Immature natural killer cell (primary cell): ENCODE measurements around the gene CDX2. TPM values are rescaled to one million over a fixed set of nuclear protein-coding genes. Genes with fewer than 3 reads are reported as not detected.

ENCODE experiments used
- DNase-seq, 3 donors: peaks; one replicate each; pipeline ENCODE4 v3.0.0; 2022; ENCODE audit warnings: mixed read lengths in 1 of 3
- H3K27ac Mint-ChIP-seq, 6 donors: one replicate each; pipeline ENCODE4 v1.8.0; 2020; ENCODE audit warnings: mixed read lengths in 6 of 6, mild to moderate bottlenecking in 5 of 6, inconsistent platforms in 4 of 6, moderate library complexity in 3 of 6
- H3K27me3 Mint-ChIP-seq, 3 donors: one replicate each; pipeline ENCODE4 v1.8.0; 2020 to 2021; ENCODE audit warnings: low read depth in 3 of 3, mild to moderate bottlenecking in 3 of 3, mixed read lengths in 3 of 3, moderate library complexity in 3 of 3, inconsistent platforms in 1 of 3
- H3K36me3 Mint-ChIP-seq, 3 donors: one replicate each; pipeline ENCODE4 v1.8.0; 2020; ENCODE audit warnings: mixed read lengths in 3 of 3, inconsistent platforms in 2 of 3, mild to moderate bottlenecking in 2 of 3
- H3K4me1 Mint-ChIP-seq, 2 donors: one replicate each; pipeline ENCODE4 v1.8.0; 2020; ENCODE audit warnings: inconsistent platforms in 2 of 2, mild to moderate bottlenecking in 2 of 2, mixed read lengths in 2 of 2, moderate library complexity in 1 of 2
- H3K4me3 Mint-ChIP-seq, 5 donors: one replicate each; pipeline ENCODE4 v1.8.0; 2020; ENCODE audit warnings: mild to moderate bottlenecking in 5 of 5, mixed read lengths in 5 of 5, inconsistent platforms in 3 of 5, moderate library complexity in 3 of 5
- H3K9me3 Mint-ChIP-seq, 6 donors: one replicate each; pipeline ENCODE4 v1.8.0; 2020; ENCODE audit warnings: mild to moderate bottlenecking in 6 of 6, mixed read lengths in 6 of 6, inconsistent platforms in 4 of 6, moderate library complexity in 3 of 6
- polyA plus RNA-seq, 3 donors: library from polyadenylated mRNA; unstranded; fragments of 300-500 nt; fragmentation: Illumina TruSeq; gene quantifications; one replicate each; pipeline ENCODE4 v1.2.3, GENCODE V29; 2021

The CDX2 gene
- polyA plus RNA-seq, 3 donors from 2014 or later, result not detected

DNA sequence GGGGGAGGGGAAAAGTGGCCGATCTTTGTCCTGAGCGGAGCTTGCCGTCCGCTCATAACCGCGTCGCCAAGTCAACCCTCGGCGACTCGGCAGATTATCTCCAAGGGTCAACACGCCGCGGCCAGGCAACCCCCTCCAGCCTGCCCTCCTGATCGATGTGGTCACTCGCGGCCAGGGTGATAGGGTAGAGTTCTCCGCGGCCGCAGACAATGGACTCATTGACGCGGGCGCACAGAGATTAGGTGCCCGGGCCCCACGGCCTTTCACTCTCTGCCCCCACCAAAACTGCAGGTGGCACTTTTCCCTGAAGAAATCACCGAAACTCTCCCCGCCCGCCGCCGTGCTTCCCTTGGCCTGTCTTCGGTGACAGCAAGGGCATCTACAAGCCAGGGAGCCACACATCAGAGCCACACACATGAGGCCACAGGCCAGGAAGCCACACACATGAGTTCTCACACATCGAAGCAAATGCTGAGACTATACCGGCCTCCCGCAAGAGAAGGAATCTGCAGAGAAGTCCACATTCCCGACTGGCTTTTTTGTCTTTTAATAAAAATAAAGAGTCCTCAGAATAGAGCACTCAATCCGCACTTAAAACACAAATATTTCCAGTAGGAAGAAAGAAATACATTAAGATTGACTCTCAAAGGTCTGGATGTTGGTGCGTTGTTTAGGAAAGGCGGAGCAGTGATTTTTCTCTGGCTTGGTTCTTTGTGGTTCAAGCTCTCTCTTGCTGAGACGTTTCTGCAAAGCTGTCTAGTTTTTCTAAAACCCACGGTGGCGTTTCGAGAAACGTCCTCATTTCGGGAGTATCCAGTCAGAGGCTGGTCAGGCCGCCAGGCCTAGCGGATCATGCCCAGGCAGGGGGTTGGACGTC lies 50.8 kb downstream of the CDX2 start:
- Mint-ChIP-seq H3K4me1 (peaks cover 20 to 29% of the 10 kb centered on the region in 2 donors), H3K27me3 (peaks cover 23 to 30% (median 28%) of the 10 kb centered on the region in 3 donors), H3K9me3 (no peaks in the 10 kb centered on the region), H3K36me3 (no peaks in the 10 kb centered on the region), H3K4me3 (peak overlapping the region in 3 of 5 donors; percentile 29 to 41 (median 38)), H3K27ac (no peak overlapping the region)
- DNase-seq, result no peak

DNA sequence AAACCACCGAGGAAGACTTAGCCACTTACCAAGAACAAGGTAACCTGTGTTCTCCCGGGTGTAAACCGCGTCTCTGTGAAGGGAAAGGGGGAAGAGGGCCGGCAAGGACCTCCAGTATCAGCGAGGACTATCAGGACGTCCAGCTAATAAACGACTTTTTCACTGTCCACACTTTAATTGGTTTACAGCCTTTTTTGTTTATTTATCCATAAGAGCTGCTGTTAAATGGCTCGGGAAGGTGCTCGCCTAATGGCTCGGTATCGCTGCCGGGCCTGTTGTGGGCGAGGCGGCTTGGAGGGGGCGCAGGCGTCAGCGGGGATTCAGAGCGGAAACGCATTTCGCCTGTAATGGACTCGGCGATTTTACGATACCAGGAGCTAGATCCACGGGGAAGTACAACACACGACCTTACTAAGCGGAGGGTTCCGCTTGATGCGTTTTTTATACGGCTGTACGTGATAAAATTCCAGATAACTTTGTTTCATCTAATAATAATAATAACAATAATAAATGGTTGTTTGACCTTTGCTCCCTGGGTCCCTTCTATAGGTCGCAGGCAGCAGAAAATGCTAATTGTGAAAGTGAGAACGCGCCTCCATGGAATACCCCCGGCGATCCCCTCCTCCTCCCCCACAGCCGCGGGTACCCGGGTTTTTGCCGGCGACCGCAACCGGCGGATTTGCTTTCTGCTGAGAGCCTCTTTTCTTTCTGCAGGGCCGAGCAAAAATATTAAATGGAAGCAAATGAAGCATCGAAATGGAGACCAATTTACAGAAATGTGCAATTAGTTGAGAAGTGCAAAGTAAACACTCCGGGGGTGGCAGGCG lies 51.8 kb downstream of the CDX2 start:
- Mint-ChIP-seq H3K9me3 (no peaks in the 10 kb centered on the region), H3K4me3 (peak overlapping the region; percentile 40 to 70 (median 59)), H3K4me1 (peaks cover 20 to 29% of the 10 kb centered on the region in 2 donors), H3K36me3 (no peaks in the 10 kb centered on the region), H3K27me3 (peaks cover 17 to 21% (median 20%) of the 10 kb centered on the region in 3 donors), H3K27ac (no peak overlapping the region)
- no peak for DNase-seq

DNA sequence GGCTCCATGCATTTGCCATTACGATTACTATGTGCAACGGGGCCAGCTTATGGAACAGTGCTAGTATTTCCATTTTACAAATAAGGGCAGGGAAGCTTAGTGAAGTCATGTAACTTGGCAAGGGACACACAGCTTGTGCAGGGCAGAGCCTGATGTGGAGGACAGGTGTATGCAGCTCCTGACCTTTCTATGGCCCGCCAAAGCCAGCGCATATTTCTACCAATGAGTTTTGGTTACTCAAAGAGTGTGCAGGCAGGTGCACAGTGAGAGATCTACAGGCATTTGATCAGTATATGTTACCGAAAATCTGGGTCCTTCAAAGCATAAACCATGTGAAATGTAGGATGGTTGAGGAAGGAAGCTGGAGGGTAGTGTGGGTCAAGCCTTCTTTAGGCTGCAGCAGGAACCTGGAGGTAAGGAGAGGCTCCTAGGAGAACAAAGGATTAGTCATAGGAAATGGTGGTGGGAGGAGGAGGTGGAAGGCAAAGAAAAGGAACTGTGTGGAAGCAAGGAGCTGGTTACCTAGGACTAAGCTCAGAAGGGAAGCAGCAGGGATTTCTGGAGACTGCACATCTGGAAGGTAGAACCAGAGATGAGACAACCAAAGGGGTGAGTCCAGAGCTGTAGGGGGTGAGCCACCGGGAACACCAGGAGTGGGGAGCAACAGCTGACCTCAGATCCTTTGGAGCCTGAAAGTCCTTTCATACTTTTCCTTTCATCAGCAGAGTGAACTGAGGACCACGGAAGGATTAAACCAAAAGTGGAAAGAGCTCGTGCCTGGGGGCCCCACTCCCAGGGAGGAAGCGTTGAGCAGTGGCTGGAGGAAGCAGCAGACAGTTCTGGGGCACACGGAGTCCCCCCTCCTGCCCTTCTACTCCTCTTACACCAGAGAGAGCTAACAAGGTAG lies 53.6 kb downstream of the CDX2 start:
- Mint-ChIP-seq H3K27ac (no peak overlapping the region), H3K4me1 (peaks cover 15 to 24% of the 10 kb centered on the region in 2 donors), H3K9me3 (no peaks in the 10 kb centered on the region), H3K4me3 (no peak overlapping the region), H3K36me3 (no peaks in the 10 kb centered on the region), H3K27me3 (peaks cover 15 to 19% (median 18%) of the 10 kb centered on the region in 3 donors)
- DNase-seq, result no peak

DNA sequence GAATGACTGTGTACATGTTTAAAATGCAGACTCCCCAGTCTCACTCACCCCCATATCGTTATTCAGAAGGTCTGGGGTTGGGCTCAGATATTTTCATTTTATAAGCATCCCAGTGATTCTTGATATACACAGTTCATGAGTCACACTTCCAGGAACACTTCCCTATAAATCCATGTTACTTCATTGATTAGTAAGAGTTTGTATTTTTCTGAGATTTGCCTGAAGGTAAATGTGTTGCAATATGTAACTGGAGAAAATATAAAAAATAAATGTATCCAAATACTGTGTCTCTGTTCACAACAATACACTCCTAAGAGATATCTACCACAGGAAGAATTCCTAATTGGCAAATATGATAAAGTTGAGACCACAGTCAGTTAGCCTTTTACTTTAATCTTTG lies 56.0 kb downstream of the CDX2 start:
- Mint-ChIP-seq H3K9me3 (no peaks in the 10 kb centered on the region), H3K27me3 (peaks cover 2 to 13% (median 13%) of the 10 kb centered on the region in 3 donors), H3K36me3 (no peaks in the 10 kb centered on the region), H3K4me3 (no peak overlapping the region), H3K4me1 (peaks cover 5 to 13% of the 10 kb centered on the region in 2 donors), H3K27ac (no peak overlapping the region)
- DNase-seq, result no peak

DNA sequence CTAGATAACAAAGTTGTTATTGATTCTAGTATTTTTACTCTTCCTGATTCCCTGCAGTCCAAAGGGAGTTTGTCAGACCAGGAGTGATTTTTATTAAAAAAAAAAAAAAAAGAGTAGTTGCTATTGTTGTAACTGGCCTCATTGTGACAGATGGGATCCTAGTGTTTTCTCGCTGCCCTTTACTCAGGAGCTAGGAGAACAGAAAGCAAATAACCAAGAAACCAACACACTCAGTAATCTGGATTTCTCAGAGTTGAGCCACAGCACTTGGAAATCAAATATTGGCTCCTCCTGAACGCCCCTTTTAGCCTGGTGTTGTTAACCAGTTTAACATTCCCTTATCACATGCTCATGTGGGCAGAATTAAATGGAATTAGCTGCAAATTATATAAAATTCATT lies 57.6 kb downstream of the CDX2 start:
- Mint-ChIP-seq H3K27ac (no peak overlapping the region), H3K36me3 (no peaks in the 10 kb centered on the region), H3K9me3 (no peaks in the 10 kb centered on the region), H3K4me3 (no peak overlapping the region), H3K27me3 (peaks cover 6 to 16% (median 9%) of the 10 kb centered on the region in 3 donors), H3K4me1 (no peaks in the 10 kb centered on the region)
- no peak for DNase-seq

Other genes starting within 250 kb of the CDX2 start
- not detected for gene GSX1, start 176.8 kb downstream of the CDX2 start, polyA plus RNA-seq
- gene PDX1, start 49.3 kb downstream of the CDX2 start, polyA plus RNA-seq, result not detected
- gene URAD, start 19.4 kb upstream of the CDX2 start, polyA plus RNA-seq, result not detected
- gene FLT3, start 131.3 kb upstream of the CDX2 start, polyA plus RNA-seq, result 1 to 10 TPM in 2 of 3 donors, under 1 TPM in 1; 0.80 to 1.6 (median 1.2) TPM
- 1 to 10 TPM; 3.4 to 6.0 (median 4.2) TPM for gene PAN3, start 169.2 kb upstream of the CDX2 start, polyA plus RNA-seq